DND-41 (cell line): ENCODE measurements around the gene MYCN.

Experiments used
- CTCF ChIP-seq: IDR thresholded peaks from 2 replicates; pipeline ENCODE4 v1.5.1; 2012; ENCODE audit warnings: borderline replicate concordance, low read length, moderate library complexity, mild to moderate bottlenecking; ENCODE audit not compliant: poor library complexity, severe bottlenecking; ENCODE audit errors: extremely low read depth
- EZH2 ChIP-seq: IDR thresholded peaks from 3 replicates; pipeline ENCODE4 v1.6.1; 2012; ENCODE audit warnings: borderline replicate concordance, low read depth, mild to moderate bottlenecking, moderate library complexity, low read length, inconsistent platforms; ENCODE audit not compliant: severe bottlenecking

DNA sequence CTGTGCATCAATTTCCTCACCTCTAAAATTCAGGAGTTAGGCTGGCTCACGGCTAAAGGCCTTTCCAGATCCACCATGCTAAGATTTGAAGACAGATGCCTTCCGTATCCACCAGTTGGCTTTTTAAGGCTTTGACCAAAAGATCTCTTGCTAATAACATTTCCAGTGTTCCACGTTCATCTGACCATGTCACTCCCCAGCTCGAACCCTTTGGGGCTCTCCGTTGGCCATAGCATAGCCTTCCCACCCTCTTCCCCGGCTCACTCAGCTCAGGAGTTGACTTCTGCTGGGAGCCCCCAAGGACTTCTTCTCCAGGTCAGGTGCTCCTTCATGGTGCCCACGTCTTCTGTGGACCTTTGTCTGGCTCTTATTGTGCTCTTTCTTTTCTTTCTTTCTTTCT lies 53.3 kb downstream of the MYCN start:
- no peak for TF ChIP-seq CTCF
- TF ChIP-seq EZH2: no peak
